Uterus (tissue), 4 donors: ENCODE data around the gene PPP1R3E. TPM values are rescaled to one million over a fixed set of nuclear protein-coding genes. Genes with fewer than 3 reads are reported as not detected.

Experiments
- DNase-seq, 2 donors: peaks; one replicate each; pipeline ENCODE4 v3.0.0-alpha.2; 2019 to 2020
- H3K27ac ChIP-seq, 2 donors: fragments of 200-600 bp; sonication (generic); 1 replicate in 1 of 2; 2 replicates in 1 of 2; pipeline ENCODE4 v1.5.1; 2016 to 2018
- H3K27me3 ChIP-seq, 2 donors: fragments of 200-600 bp; sonication (generic); one replicate each; pipeline ENCODE4 v1.5.1; 2018 to 2019; ENCODE audit warnings: control low read depth in 1 of 2
- H3K36me3 ChIP-seq, 2 donors: fragments of 200-600 bp; sonication (generic); one replicate each; pipeline ENCODE4 v1.5.1; 2019; ENCODE audit warnings: control low read depth in 1 of 2
- H3K4me1 ChIP-seq, 2 donors: fragments of 200-600 bp; sonication (generic); one replicate each; pipeline ENCODE4 v1.5.1; 2018 to 2019; ENCODE audit warnings: control low read depth in 1 of 2
- H3K4me3 ChIP-seq, 2 donors: fragments of 200-600 bp; sonication (generic); 1 replicate in 1 of 2; 2 replicates in 1 of 2; pipeline ENCODE4 v1.5.1; 2018 to 2019; ENCODE audit warnings: mild to moderate bottlenecking in 1 of 2
- H3K9me3 ChIP-seq, 2 donors: fragments of 200-600 bp; sonication (generic); one replicate each; pipeline ENCODE4 v1.5.1; 2019; ENCODE audit warnings: control low read depth in 1 of 2
- CTCF ChIP-seq, 4 experiments: fragments of 200-600 bp in 2 of 4; fragments of 450-650 bp in 2 of 4; sonication (generic) in 2 of 4; IDR thresholded peaks; one replicate each; pipeline ENCODE4 v1.5.1; 2016 to 2019; ENCODE audit warnings: antibody characterized with exemption in 4 of 4, mild to moderate bottlenecking in 2 of 4, moderate library complexity in 1 of 4
- POLR2A ChIP-seq, 2 donors: fragments of 450-650 bp; IDR thresholded peaks; one replicate each; pipeline ENCODE4 v1.6.1; 2016; ENCODE audit warnings: antibody characterized with exemption in 2 of 2, mild to moderate bottlenecking in 1 of 2, moderate library complexity in 1 of 2
- intact Hi-C: fragments of 100-400 bp; cut with DNase I; formaldehyde crosslinking; loops from one replicate; pipeline ENCODE4 v1.15.1; 2023; ENCODE audit warnings: low total_unique reads
- total RNA-seq, 4 donors: library from RNA; depleted of rRNA in 3 of 4; stranded (reverse); fragments of >200 nt in 3 of 4; gene quantifications; one replicate each; pipeline versions ENCODE4 v1.1.0 to v1.2.4, GENCODE V29; 2014 to 2023
- donor health status: DM: yes; HTN: yes; CAD: no.

The PPP1R3E gene, protein sequence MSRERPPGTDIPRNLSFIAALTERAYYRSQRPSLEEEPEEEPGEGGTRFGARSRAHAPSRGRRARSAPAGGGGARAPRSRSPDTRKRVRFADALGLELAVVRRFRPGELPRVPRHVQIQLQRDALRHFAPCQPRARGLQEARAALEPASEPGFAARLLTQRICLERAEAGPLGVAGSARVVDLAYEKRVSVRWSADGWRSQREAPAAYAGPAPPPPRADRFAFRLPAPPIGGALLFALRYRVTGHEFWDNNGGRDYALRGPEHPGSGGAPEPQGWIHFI
- 10 to 100 TPM in 1 of 4 donors, 1 to 10 TPM in 2, under 1 TPM in 1; 0.88 to 23.5 (median 6.5) TPM for total RNA-seq

- Histone ChIP-seq H3K27me3 (no peaks in the 10 kb centered on the region), H3K27ac (peak within 1 kb of the TSS; percentile 99), H3K9me3 (no peaks in the 10 kb centered on the region), H3K36me3 (no peaks in the 10 kb centered on the region), H3K4me3 (peak within 1 kb of the TSS; percentile 68 to 71), H3K4me1 (peaks cover 5 to 8% of the 10 kb centered on the region in 2 donors)
- intact Hi-C loops = no loop called here
- DNase-seq = peak; percentile 65 to 73
- TF ChIP-seq POLR2A (IDR thresholded peaks at IDR 0.05) = no peak
- TF ChIP-seq CTCF (IDR thresholded peaks at IDR 0.05) = no peak
These were observed at the start of gene PPP1R3E for GRCh38 chr14:23302290-23303225. Gene PPP1R3E, minus strand, starts transcription at chr14:23302859. Its CDS starts 283 bp downstream, at chr14:23302576.

- TF ChIP-seq POLR2A (IDR thresholded peaks at IDR 0.05) (no peak), CTCF (IDR thresholded peaks at IDR 0.05) (no peak)
- intact Hi-C loops = no loop called here
- Histone ChIP-seq H3K9me3 (no peaks in the 10 kb centered on the region), H3K36me3 (no peaks in the 10 kb centered on the region), H3K27me3 (no peaks in the 10 kb centered on the region), H3K27ac (peak overlapping the region; percentile 56 to 61), H3K4me3 (peak overlapping the region; percentile 55 to 56), H3K4me1 (no peaks in the 10 kb centered on the region)
- no peak for DNase-seq
These were observed 49.2 kb upstream of the PPP1R3E start for GRCh38 chr14:23351681-23352505.

- TF ChIP-seq POLR2A (IDR thresholded peaks at IDR 0.05) (no peak), CTCF (IDR thresholded peaks at IDR 0.05) (no peak)
- no peak overlapping the region for H3K27ac ChIP-seq
- H3K4me1 ChIP-seq = no peaks in the 10 kb centered on the region
- intact Hi-C loops = no loop called here
- H3K36me3 ChIP-seq = no peaks in the 10 kb centered on the region
- H3K27me3 ChIP-seq = no peaks in the 10 kb centered on the region
- H3K9me3 ChIP-seq = no peaks in the 10 kb centered on the region
- no peak for DNase-seq
- no peak overlapping the region for H3K4me3 ChIP-seq
These were observed 46.6 kb upstream of the PPP1R3E start for GRCh38 chr14:23349156-23349845.

GRCh38 chr14:23348297-23348655, 45.6 kb upstream of the PPP1R3E start:
- Histone ChIP-seq H3K27me3 (no peaks in the 10 kb centered on the region), H3K27ac (no peak overlapping the region), H3K4me3 (no peak overlapping the region), H3K4me1 (no peaks in the 10 kb centered on the region), H3K36me3 (no peaks in the 10 kb centered on the region), H3K9me3 (no peaks in the 10 kb centered on the region)
- TF ChIP-seq CTCF (IDR thresholded peaks at IDR 0.05) = no peak
- TF ChIP-seq POLR2A (IDR thresholded peaks at IDR 0.05) = no peak
- intact Hi-C loops = no loop called here
- no peak for DNase-seq
